Stimulated activated naive CD8-positive, alpha-beta T cell treated with anti-CD3 and anti-CD28 coated beads, Interleukin-15, amount 100 ng/mL, for 72 hours (primary cell): ENCODE measurements around the gene AFF1.
"Not testable (repeated sequence)": the region's sequence is repeated elsewhere in the genome, so short reads cannot be mapped to it uniquely, and the experiment has no call there.

Source experiments
- ATAC-seq: fragments of 150-1000 bp; cut with Tn5 transposase; 2 replicates; pipeline ENCODE4 v1.10.0; 2021; ENCODE audit warnings: mild to moderate bottlenecking, moderate library complexity
- DNase-seq, 2 donors: peaks; one replicate each; pipeline ENCODE4 v3.0.0; 2021 to 2022
- H3K27ac Mint-ChIP-seq, 2 donors: one replicate each; pipeline ENCODE4 v1.8.0; 2022; ENCODE audit warnings: mild to moderate bottlenecking in 2 of 2, mixed read lengths in 2 of 2, moderate library complexity in 2 of 2
- H3K27me3 Mint-ChIP-seq: one replicate; pipeline ENCODE4 v1.8.0; 2022; ENCODE audit warnings: mixed read lengths
- H3K4me1 Mint-ChIP-seq: one replicate; pipeline ENCODE4 v1.8.0; 2022; ENCODE audit warnings: mild to moderate bottlenecking, mixed read lengths
- H3K4me3 Mint-ChIP-seq, 2 donors: one replicate each; pipeline ENCODE4 v1.8.0; 2022; ENCODE audit warnings: mild to moderate bottlenecking in 2 of 2, mixed read lengths in 2 of 2, moderate library complexity in 1 of 2
- H3K9me3 Mint-ChIP-seq, 2 donors: one replicate each; pipeline ENCODE4 v1.8.0; 2022; ENCODE audit warnings: mixed read lengths in 2 of 2

The AFF1 gene

DNA sequence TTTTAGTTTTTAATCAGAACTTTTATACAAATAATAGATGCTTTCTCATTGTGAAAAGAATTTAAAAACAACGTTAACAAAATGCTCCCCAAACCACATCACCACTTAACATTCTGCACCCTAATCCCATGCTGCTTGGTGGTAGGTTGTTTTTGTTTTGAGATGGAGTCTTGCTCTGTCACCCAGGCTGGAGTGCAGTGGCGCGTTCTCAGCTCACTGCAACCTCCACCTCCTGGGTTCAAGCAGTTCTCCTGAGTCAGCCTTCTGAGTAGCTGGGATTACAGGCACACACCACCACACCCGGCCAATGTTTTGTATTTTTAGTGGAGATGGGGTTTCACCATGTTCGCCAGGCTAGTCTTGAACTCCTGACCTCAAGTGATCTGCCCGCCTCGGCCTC lies 102.4 kb downstream of the AFF1 start:
- H3K9me3 Mint-ChIP-seq, DNase-seq, H3K27me3 Mint-ChIP-seq, H3K4me3 Mint-ChIP-seq, ATAC-seq: not testable (repeated sequence)
- Mint-ChIP-seq H3K27ac (peak overlapping the region in 1 of 2 donors; percentile 9), H3K4me1 (peaks cover 40% of the 10 kb centered on the region)

DNA sequence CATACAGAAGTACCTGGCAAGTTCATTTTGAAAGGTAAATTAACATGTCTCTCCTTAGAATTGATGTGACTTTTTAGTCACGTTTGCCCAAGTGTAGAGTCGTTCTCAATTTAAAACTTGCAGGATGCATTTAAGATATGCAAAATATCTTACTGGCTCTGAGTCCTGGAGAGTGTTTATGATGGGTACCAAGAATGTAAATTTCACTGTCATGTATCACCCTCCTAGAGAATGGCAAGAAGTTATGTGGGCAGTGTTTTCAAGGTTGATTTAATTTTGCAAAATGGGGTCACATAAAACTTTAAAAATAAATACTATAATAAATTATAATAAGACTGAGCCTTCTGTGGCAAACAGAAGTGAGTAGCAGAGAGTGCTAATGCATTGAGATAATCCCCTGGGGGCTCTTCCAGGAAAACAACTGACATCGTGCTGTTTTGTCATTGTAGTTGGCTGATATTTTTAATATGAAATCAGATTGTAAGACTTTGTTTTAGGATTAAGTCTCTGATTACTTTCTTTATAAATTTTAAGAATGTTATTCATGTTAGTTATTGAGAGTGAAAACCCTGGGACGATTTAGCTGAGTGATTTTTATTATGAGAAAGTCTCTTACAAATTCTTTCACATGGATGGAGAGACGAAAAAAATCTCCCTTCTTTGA lies 103.0 kb downstream of the AFF1 start:
- Mint-ChIP-seq H3K4me1 (peaks cover 46% of the 10 kb centered on the region), H3K27me3 (no peaks in the 10 kb centered on the region), H3K4me3 (no peak overlapping the region), H3K27ac (no peak overlapping the region), H3K9me3 (no peaks in the 10 kb centered on the region)
- DNase-seq (no peak), ATAC-seq (no peak)

DNA sequence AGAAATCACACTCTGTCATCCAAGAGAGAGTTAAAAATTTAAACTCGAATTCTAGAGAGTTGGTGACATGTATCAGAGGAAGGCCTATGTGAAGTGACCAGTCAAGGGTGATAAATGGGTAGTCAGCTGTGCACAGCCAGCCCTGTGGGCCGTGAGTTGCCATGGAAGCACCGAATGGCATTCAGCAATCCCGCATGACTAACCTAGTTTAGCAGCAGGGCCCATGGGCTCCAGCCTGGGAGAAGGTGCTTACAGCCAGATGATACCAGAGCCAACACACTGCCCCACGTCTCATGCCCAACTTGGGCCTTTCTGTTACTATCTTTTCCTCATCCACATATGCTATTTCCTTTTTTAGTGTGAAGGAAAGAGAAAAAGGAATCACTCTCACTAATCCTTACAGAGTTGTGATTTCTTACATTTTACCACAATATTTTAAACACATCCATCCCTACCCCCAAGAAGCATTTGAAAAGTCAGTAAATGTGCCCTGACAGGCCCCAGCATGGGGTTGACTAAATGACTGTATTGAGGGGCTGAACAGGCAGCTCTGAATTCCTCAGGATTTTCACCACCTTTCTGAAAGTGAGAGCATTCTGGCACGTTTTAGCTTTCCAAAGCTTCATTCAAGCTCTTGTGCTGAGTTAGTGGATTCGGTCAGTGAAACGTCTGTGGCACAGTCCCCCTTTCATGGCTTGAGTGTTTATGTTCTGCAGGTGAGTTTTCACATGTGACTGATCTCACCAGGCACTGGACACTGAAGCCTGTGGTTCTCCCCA lies 104.2 kb downstream of the AFF1 start:
- no peak for DNase-seq
- H3K27me3 Mint-ChIP-seq, result no peaks in the 10 kb centered on the region
- ATAC-seq, result no peak
- no peak overlapping the region for H3K27ac Mint-ChIP-seq
- H3K9me3 Mint-ChIP-seq, result no peaks in the 10 kb centered on the region
- no peak overlapping the region for H3K4me3 Mint-ChIP-seq
- H3K4me1 Mint-ChIP-seq, result peaks cover 48% of the 10 kb centered on the region

DNA sequence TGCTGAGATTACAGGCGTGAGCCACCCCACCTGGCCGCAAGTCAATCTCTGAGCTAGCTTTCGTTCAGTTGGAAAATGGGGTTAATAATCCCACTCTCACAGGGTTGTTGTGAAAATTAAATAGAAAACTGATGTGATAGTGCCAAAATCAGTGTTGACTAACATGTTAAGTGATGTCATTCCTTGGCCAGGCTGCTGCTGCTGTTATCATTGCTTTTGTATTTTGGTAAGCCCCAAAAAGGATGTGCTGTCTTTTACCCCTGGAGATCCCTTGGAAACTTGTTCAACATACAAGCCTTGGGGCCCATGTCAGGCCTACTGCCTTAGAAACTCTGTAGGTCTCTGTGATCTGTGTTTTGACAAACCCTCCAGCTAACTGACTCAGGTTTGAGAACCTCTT lies 106.3 kb downstream of the AFF1 start:
- Mint-ChIP-seq H3K9me3 (no peaks in the 10 kb centered on the region), H3K4me1 (peaks cover 48% of the 10 kb centered on the region), H3K27ac (no peak overlapping the region)

DNA sequence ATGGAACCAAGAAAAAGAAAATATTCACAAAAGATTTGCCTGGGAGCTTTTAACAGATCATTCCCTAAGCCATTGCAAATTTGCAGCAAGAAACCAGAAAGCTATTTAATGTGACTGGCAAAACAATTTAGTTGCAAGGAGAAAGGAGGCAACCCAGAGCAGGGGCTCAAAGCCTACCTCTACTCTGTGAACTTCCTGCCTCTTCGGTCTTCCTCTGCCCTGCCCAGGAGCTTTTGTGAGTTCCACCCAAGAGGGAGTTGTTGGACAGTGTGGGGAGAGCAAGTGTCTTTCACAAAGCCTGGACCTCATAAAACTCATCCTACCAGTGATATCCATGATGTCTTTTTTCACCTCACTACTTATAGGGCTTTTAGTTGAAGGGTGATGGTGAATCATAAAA lies 107.4 kb downstream of the AFF1 start:
- Mint-ChIP-seq H3K27me3 (no peaks in the 10 kb centered on the region), H3K4me1 (peaks cover 40% of the 10 kb centered on the region), H3K9me3 (no peaks in the 10 kb centered on the region), H3K27ac (no peak overlapping the region), H3K4me3 (no peak overlapping the region)
- DNase-seq (no peak), ATAC-seq (no peak)

More for the DNA sequence above, 106.3 kb downstream of the AFF1 start:
- peak; percentile 39 for ATAC-seq
- Mint-ChIP-seq H3K27me3 (no peaks in the 10 kb centered on the region), H3K4me3 (no peak overlapping the region)
- DNase-seq, result no peak

DNA sequence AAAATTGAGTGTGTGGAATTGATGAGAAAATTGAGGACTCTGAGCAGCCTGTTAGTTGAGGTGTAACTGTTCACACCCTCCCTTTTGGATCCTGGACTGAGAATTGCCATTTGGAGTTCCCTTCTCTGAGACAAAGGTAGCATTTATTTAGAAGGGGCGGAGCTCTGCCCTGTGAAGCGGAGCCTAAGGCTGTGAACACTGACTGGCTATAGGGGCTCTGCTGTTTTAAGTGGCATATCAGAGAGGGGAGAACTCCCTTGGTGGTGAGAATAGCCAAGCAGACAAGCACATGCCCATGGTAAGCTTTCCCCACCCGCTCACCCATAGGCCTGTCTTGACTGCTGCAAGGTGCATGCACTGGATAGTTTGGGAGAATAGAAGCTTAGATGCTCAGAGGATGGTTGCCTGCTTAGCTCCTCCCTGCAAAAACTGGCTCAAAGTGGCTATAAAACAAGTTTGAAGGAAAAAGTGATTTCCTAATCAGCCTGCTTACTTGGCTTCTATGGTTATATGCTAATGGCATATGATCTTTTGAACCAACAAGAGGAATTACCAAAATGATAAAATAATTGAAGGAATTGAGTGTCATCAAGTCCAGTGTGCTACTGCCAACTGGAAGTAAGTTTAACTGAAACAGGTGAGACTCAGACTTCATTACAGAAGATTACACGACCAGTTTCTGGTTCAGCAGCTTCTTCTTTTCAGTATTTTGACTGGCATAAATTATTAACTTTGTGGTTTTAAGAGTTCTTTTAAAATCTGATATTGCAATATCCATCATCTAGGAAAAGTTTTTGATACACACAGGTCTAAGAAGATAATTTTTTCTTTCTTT lies 108.4 kb downstream of the AFF1 start:
- Mint-ChIP-seq H3K27ac (no peak overlapping the region), H3K27me3 (no peaks in the 10 kb centered on the region), H3K9me3 (no peaks in the 10 kb centered on the region), H3K4me1 (peaks cover 34% of the 10 kb centered on the region), H3K4me3 (no peak overlapping the region)
- ATAC-seq (no peak), DNase-seq (no peak)

DNA sequence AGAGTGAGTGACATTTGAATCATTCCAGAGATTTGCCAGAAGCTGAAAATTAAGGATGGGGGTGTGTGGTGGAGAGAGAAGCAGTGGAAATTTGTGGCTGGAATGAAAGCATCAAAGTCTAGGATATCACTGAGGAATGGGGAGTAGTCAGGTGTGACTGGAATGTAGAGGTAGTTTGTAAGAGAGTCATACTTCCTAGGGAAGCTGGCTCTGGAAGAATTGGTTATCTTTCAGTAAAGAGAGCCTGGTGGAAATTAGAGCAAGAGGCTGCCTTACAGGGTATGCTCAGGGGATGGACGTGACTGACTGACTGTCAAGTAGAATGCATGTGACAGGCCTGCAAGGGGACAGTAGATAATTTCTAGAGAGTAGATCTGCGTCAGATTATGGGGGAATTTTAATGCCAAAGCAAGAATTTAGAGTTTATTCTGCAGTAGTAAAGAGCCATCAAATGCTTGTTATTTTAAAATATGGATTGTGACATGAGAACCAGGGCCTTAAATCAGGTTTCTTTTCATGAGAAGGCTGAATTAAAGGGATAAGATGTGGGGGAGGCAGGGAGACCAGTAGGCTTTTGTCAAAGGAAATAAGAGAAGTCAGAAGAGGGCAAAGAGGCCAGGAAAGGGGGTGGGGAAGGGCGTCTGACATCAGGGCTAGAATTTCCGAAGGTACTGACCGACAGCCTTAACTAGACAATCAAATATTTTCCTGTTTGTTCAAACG lies 109.9 kb downstream of the AFF1 start:
- H3K4me3 Mint-ChIP-seq, result no peak overlapping the region
- no peaks in the 10 kb centered on the region for H3K27me3 Mint-ChIP-seq
- H3K27ac Mint-ChIP-seq, result no peak overlapping the region
- H3K9me3 Mint-ChIP-seq, result no peaks in the 10 kb centered on the region
- DNase-seq (no peak), ATAC-seq (no peak)
- H3K4me1 Mint-ChIP-seq, result peaks cover 31% of the 10 kb centered on the region

DNA sequence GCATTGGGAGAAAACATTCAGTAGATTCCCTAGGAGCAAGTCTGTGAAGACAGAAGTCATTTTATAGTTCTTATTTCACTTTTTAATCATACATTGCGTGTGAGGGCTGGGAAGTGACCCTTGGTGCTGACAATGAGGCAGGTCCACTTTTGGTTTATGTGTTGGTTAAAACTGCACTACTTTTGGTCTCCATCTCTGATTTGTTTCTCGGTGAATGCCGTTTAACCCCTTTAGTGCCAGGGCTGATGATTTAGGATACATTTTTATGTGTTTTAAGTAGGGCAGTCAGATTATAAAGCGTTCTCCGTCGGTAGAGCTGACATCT lies 110.4 kb downstream of the AFF1 start:
- H3K9me3 Mint-ChIP-seq, result no peaks in the 10 kb centered on the region
- H3K27me3 Mint-ChIP-seq, result no peaks in the 10 kb centered on the region
- peaks cover 37% of the 10 kb centered on the region for H3K4me1 Mint-ChIP-seq
- H3K27ac Mint-ChIP-seq, result no peak overlapping the region
- DNase-seq (no peak), ATAC-seq (no peak)
- H3K4me3 Mint-ChIP-seq, result no peak overlapping the region

DNA sequence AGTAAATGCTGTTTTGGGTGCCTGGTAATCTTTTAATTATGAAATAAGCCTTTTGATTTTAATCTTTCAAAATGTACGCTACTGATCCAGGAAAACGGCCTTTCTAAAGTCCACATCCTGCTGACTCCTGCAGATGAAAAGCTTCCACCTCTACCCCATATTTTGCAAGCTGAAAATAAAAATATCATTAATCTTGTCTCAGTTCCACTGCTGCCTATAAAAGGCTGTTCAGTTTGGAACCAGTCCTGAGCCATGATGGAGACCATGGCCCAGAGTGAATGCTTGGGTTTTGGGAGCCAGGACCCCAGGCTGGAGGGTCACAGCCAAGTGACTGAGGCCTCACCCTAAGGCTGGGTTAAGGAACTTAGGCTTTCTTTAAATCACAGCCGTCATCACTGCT lies 110.8 kb downstream of the AFF1 start:
- ATAC-seq (no peak), DNase-seq (no peak)
- no peaks in the 10 kb centered on the region for H3K9me3 Mint-ChIP-seq
- peaks cover 41% of the 10 kb centered on the region for H3K4me1 Mint-ChIP-seq
- peak overlapping the region in 1 of 2 donors; percentile 56 for H3K27ac Mint-ChIP-seq
- no peaks in the 10 kb centered on the region for H3K27me3 Mint-ChIP-seq
- no peak overlapping the region for H3K4me3 Mint-ChIP-seq

DNA sequence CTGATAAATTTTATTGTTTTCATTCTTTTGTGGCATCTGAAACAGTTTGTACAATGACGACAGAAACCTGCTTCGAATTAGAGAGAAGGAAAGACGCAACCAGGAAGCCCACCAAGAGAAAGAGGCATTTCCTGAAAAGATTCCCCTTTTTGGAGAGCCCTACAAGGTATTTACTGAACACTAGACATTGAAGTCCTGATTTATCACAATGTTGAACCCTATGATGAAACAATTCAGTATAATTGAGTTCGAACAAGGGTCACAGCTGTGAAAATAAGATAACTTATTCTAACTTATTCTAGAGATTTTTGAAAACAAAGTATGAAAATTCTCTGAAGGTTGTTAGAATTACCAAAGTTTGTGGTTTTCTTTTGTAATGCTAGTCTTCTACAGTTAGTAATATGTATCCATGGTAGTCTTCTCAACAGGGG lies 111.3 kb downstream of the AFF1 start:
- H3K27me3 Mint-ChIP-seq, result no peaks in the 10 kb centered on the region
- H3K4me3 Mint-ChIP-seq, result no peak overlapping the region
- DNase-seq (no peak), ATAC-seq (no peak)
- no peaks in the 10 kb centered on the region for H3K9me3 Mint-ChIP-seq
- no peak overlapping the region for H3K27ac Mint-ChIP-seq
- H3K4me1 Mint-ChIP-seq, result peaks cover 43% of the 10 kb centered on the region

DNA sequence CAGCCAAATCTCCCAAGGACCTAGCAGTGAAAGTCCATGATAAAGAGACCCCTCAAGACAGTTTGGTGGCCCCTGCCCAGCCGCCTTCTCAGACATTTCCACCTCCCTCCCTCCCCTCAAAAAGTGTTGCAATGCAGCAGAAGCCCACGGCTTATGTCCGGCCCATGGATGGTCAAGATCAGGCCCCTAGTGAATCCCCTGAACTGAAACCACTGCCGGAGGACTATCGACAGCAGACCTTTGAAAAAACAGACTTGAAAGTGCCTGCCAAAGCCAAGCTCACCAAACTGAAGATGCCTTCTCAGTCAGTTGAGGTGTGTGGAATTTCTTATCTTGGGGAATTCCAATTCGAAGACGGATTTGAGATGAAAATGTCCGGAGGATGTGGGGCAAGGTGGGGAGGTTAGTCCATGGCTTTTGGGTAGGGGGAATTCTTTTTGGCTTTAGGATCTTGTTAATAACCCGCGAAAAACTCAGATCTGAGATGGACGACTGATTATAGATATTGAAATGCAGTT lies 112.5 kb downstream of the AFF1 start:
- ATAC-seq (no peak), DNase-seq (no peak)
- peaks cover 43% of the 10 kb centered on the region for H3K4me1 Mint-ChIP-seq
- H3K4me3 Mint-ChIP-seq, result no peak overlapping the region
- no peak overlapping the region for H3K27ac Mint-ChIP-seq
- no peaks in the 10 kb centered on the region for H3K27me3 Mint-ChIP-seq
- H3K9me3 Mint-ChIP-seq, result no peaks in the 10 kb centered on the region

DNA sequence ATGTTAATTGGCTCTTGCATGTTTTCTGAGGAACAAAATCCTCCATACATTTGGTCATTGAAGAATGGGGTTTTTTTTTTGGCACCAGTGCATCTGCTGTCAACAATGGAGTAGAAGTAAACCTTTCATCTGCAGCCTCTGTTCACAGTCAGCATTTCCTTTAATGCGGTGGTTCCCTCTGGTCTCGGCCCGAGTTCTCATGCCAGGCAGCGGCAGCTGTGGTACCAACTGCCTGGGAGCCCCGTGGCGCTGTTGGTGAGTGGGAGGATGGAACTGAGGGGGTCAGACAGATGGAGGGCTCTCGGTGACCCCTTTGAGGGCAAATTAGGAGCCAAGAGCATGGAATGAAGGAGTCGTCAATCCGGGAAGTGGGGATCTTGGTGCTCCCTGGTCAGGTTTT lies 114.7 kb downstream of the AFF1 start:
- DNase-seq (no peak), ATAC-seq (no peak)
- H3K4me1 Mint-ChIP-seq, result peaks cover 49% of the 10 kb centered on the region
- H3K4me3 Mint-ChIP-seq, result no peak overlapping the region
- H3K27me3 Mint-ChIP-seq, result no peaks in the 10 kb centered on the region
- no peak overlapping the region for H3K27ac Mint-ChIP-seq
- no peaks in the 10 kb centered on the region for H3K9me3 Mint-ChIP-seq

DNA sequence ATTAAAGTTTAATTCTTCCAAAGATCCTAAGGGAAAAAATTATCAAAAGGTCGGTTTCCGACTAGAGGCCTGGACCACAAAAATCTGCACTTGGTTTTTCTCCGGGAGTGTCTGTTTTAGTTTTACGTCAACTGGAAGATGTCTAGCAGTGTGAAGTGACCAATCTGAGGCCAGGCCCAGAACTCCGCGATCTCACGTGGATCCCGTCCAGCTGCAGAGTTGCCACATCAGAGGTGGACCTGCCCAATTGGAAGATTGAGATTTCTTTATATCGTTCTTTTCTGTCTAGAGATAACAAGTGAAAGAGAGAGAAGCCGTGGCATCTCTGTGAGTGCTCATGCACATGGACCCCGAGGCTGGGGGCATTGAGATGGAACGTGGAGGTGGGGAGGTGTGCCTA lies 115.8 kb downstream of the AFF1 start:
- ATAC-seq (no peak), DNase-seq (no peak)
- Mint-ChIP-seq H3K4me1 (peaks cover 60% of the 10 kb centered on the region), H3K27me3 (no peaks in the 10 kb centered on the region), H3K27ac (peak overlapping the region; percentile 63 to 68), H3K9me3 (no peaks in the 10 kb centered on the region), H3K4me3 (no peak overlapping the region)

DNA sequence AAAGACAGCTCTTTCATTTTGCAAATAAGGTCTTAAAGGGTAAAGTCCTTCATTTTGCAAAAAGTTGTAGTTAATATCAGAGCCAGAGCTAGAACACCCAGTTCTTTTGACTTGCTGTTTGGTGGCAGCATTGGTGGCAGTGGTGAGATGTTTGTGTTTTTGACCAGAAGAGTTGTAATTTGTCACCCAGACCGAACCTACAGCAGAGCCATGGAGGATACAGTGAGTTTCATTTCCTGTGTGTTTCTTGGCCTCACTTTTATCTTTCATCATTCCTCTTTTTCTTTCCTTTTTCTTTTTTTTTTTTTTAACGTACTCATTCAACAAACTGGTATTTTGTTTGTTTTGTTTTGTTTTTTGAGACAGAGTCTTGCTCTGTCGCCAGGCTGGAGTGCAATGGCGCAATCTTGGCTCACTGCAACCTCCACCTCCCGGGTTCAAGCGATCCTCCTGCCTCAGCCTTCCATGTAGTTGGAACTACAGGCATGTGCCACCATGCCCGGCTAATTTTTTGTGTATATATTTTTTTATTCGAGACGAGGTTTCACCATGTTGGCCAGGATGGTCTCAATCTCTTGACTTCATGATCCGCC lies 116.4 kb downstream of the AFF1 start:
- H3K27ac Mint-ChIP-seq, result peak overlapping the region in 1 of 2 donors; percentile 6
- peak; percentile 53 for ATAC-seq

DNA sequence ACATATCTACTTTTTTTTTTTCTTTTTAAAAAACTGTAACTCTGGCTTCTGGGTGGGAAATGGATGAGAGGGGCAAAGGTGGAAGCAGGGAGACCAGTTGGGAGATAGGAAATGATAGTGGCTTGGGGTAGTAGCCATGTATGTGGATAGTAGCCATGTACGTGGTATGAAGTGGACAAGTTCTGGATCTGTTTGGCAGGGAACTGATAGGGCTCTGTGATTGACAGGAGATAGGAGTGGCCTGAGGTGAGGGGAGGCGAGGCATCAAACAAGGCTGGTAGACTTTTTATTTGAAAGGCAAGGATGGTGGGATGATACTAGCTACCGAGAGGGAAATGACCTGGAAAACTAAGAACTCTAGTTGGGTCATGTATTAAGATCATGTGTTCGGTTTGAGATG lies 117.8 kb downstream of the AFF1 start:
- ATAC-seq, result no peak

More for the DNA sequence above, 116.4 kb downstream of the AFF1 start:
- Mint-ChIP-seq H3K27me3 (no peaks in the 10 kb centered on the region), H3K4me3 (no peak overlapping the region), H3K9me3 (no peaks in the 10 kb centered on the region), H3K4me1 (peaks cover 65% of the 10 kb centered on the region)
- no peak for DNase-seq

More for the DNA sequence above, 117.8 kb downstream of the AFF1 start:
- Mint-ChIP-seq H3K4me1 (peaks cover 73% of the 10 kb centered on the region), H3K9me3 (no peaks in the 10 kb centered on the region), H3K27ac (peak overlapping the region; percentile 13 to 34), H3K27me3 (no peaks in the 10 kb centered on the region), H3K4me3 (no peak overlapping the region)
- DNase-seq, result no peak
